HG03159 (cell line): ENCODE results near the gene UBE2L3.
"Not testable (repeated sequence)": the region's sequence is repeated elsewhere in the genome, so short reads cannot be mapped to it uniquely, and the experiment has no call there.

Experiments
- ATAC-seq: cut with Tn5 transposase; IDR thresholded peaks from one replicate; pipeline ENCODE4 v1.9.1; 2021; ENCODE audit warnings: mild to moderate bottlenecking, moderate library complexity; ENCODE audit not compliant: unreplicated experiment

The UBE2L3 gene

GRCh38 chr22:21599053-21599893 lies 31.8 kb downstream of the UBE2L3 start:
- ATAC-seq: no peak

GRCh38 chr22:21602579-21602978 lies 35.1 kb downstream of the UBE2L3 start:
- ATAC-seq: no peak

GRCh38 chr22:21603973-21604372 lies 36.5 kb downstream of the UBE2L3 start:
- no peak for ATAC-seq

- ATAC-seq: no peak
Observed at GRCh38 chr22:21605887-21606564, 38.5 kb downstream of the UBE2L3 start.

GRCh38 chr22:21606775-21607174 lies 39.3 kb downstream of the UBE2L3 start:
- no peak for ATAC-seq

GRCh38 chr22:21609556-21610157 lies 42.1 kb downstream of the UBE2L3 start:
- ATAC-seq: not testable (repeated sequence)

GRCh38 chr22:21611210-21611977 lies 43.9 kb downstream of the UBE2L3 start:
- ATAC-seq: no peak

- no peak for ATAC-seq
Observed at GRCh38 chr22:21612858-21613257, 45.3 kb downstream of the UBE2L3 start.

GRCh38 chr22:21613553-21614233 lies 46.2 kb downstream of the UBE2L3 start:
- no peak for ATAC-seq

GRCh38 chr22:21615731-21616130 lies 48.2 kb downstream of the UBE2L3 start:
- ATAC-seq: no peak

- not testable (repeated sequence) for ATAC-seq
Observed at GRCh38 chr22:21617337-21617736, 49.8 kb downstream of the UBE2L3 start.

- no peak for ATAC-seq
Observed at GRCh38 chr22:21621025-21621424, 53.5 kb downstream of the UBE2L3 start.

GRCh38 chr22:21622011-21622918 lies 54.8 kb downstream of the UBE2L3 start:
- no peak for ATAC-seq

- ATAC-seq: no peak
Observed at GRCh38 chr22:21622919-21623647, 55.6 kb downstream of the UBE2L3 start.

GRCh38 chr22:21623648-21623970 lies 56.1 kb downstream of the UBE2L3 start:
- no peak for ATAC-seq

- no peak for ATAC-seq
Observed at GRCh38 chr22:21624120-21624879, 56.8 kb downstream of the UBE2L3 start.

- no peak for ATAC-seq
Observed at GRCh38 chr22:21624880-21625791, 57.6 kb downstream of the UBE2L3 start.
